SK-N-SH (cell line): ENCODE results near the gene ZNF280C. TPM values are rescaled to one million over a fixed set of nuclear protein-coding genes. Genes with fewer than 3 reads are reported as not detected.

Experiments used
- CTCF ChIA-PET: fragments of 300-600, 350-600 bp; formaldehyde crosslinking; extraction: SDS; loops from one replicate; lab custom pipeline; 2021; lab: Yijun Ruan, JAX
- POLR2A ChIA-PET: fragments of 350-600 bp; sonication (Branson Sonifier 250); formaldehyde crosslinking; extraction: SDS; loops from one replicate; lab custom pipeline; 2020; ENCODE audit warnings: antibody characterized with exemption, inconsistent platforms; lab: Yijun Ruan, JAX
- DNase-seq: peaks from one replicate; pipeline ENCODE4 v3.0.0; 2012
- H2AFZ ChIP-seq: fragments of 200-600 bp; sonication (generic); 2 replicates; pipeline ENCODE4 v1.8.1; 2016; ENCODE audit warnings: antibody characterized with exemption, mild to moderate bottlenecking, low read depth
- H3F3A ChIP-seq: fragments of 200-600 bp; sonication (generic); replicated peaks from 2 replicates; pipeline ENCODE3; 2016; ENCODE audit warnings: antibody characterized with exemption, mild to moderate bottlenecking; ENCODE audit not compliant: insufficient read depth
- H3K27ac ChIP-seq, 2 experiments: fragments of 200-500 bp in 1 of 2; fragments of 200-600 bp in 1 of 2; sonication (Bioruptor generic) in 1 of 2; sonication (generic), shearing (Covaris generic) in 1 of 2; 2 replicates each; pipeline versions ENCODE4 v1.5.1 to v1.6.1; 2014 to 2016; ENCODE audit warnings: low read depth in 2 of 2, inconsistent platforms in 1 of 2, low read length in 1 of 2, mild to moderate bottlenecking in 1 of 2, mixed read lengths in 1 of 2
- H3K27me3 ChIP-seq: fragments of 200-600 bp; sonication (generic), shearing (Covaris generic); 2 replicates; pipeline ENCODE4 v1.6.1; 2016; ENCODE audit warnings: mixed run types; ENCODE audit not compliant: insufficient read depth
- H3K36me3 ChIP-seq, 2 experiments: fragments of 200-500 bp in 1 of 2; fragments of 200-600 bp in 1 of 2; sonication (Bioruptor generic) in 1 of 2; sonication (generic) in 1 of 2; replicated peaks in 1 of 2; 2 replicates each; pipeline versions ENCODE3 to v1.5.1; 2014 to 2016; ENCODE audit warnings: low read length in 1 of 2, mild to moderate bottlenecking in 1 of 2; ENCODE audit not compliant: insufficient read depth in 2 of 2, control insufficient read depth in 1 of 2
- H3K4me1 ChIP-seq, 2 experiments: fragments of 200-500 bp in 1 of 2; fragments of 200-600 bp in 1 of 2; sonication (Bioruptor generic) in 1 of 2; sonication (generic), shearing (Covaris generic) in 1 of 2; 2 replicates each; pipeline versions ENCODE4 v1.5.1 to v1.6.1; 2014 to 2016; ENCODE audit warnings: low read depth in 1 of 2, low read length in 1 of 2, mixed run types in 1 of 2; ENCODE audit not compliant: insufficient read depth in 2 of 2, control insufficient read depth in 1 of 2
- H3K4me2 ChIP-seq: fragments of 200-600 bp; sonication (generic), shearing (Covaris generic); 2 replicates; pipeline ENCODE4 v1.6.1; 2017; ENCODE audit warnings: mixed run types
- H3K4me3 ChIP-seq, 2 experiments: fragments of 200-500 bp in 1 of 2; fragments of 200-600 bp in 1 of 2; sonication (Bioruptor generic) in 1 of 2; sonication (generic), shearing (Covaris generic) in 1 of 2; 2 replicates each; pipeline versions ENCODE4 v1.5.1 to v1.8.1; 2014 to 2016; ENCODE audit warnings: low read depth in 2 of 2, inconsistent platforms in 1 of 2, low read length in 1 of 2, mild to moderate bottlenecking in 1 of 2, mixed read lengths in 1 of 2, moderate library complexity in 1 of 2
- H3K79me2 ChIP-seq: fragments of 200-600 bp; sonication (generic); 2 replicates; pipeline ENCODE4 v1.8.1; 2017; ENCODE audit warnings: mild to moderate bottlenecking; ENCODE audit not compliant: insufficient read depth
- H3K9ac ChIP-seq: fragments of 200-600 bp; sonication (generic); 2 replicates; pipeline ENCODE4 v1.6.1; 2017; ENCODE audit warnings: mixed run types
- H3K9me2 ChIP-seq: fragments of 200-600 bp; sonication (generic); 2 replicates; pipeline ENCODE4 v1.6.1; 2017; ENCODE audit warnings: mixed run types
- H3K9me3 ChIP-seq: fragments of 200-600 bp; sonication (generic); 2 replicates; pipeline ENCODE4 v1.6.1; 2017; ENCODE audit warnings: mixed run types, mild to moderate bottlenecking, moderate library complexity
- H4K20me1 ChIP-seq: fragments of 200-600 bp; sonication (generic); 2 replicates; pipeline ENCODE4 v1.6.1; 2017; ENCODE audit warnings: mild to moderate bottlenecking, mixed run types; ENCODE audit not compliant: insufficient read depth
- CHD2 ChIP-seq: fragments of 150-350 bp; IDR thresholded peaks from 2 replicates; pipeline ENCODE4 v1.6.1; 2018; ENCODE audit warnings: low read length; ENCODE audit not compliant: partially characterized antibody
- EZH2phosphoT487 ChIP-seq: fragments of 200-600 bp; sonication (generic); IDR thresholded peaks from 2 replicates; pipeline ENCODE4 v1.6.1; 2017; ENCODE audit warnings: low read depth, mixed run types, mild to moderate bottlenecking, antibody characterized with exemption, moderate library complexity, borderline replicate concordance
- FOSL2 ChIP-seq: IDR thresholded peaks from 2 replicates; pipeline ENCODE4 v1.4.0; 2012; ENCODE audit warnings: low read depth, mild to moderate bottlenecking, moderate library complexity, borderline replicate concordance
- NFIC ChIP-seq: IDR thresholded peaks from 2 replicates; pipeline ENCODE4 v1.4.0; 2012; ENCODE audit warnings: borderline replicate concordance
- PBX3 ChIP-seq: IDR thresholded peaks from 2 replicates; pipeline ENCODE4; 2012
- REST ChIP-seq: IDR thresholded peaks from 2 replicates; pipeline ENCODE4 v1.6.1; 2012; ENCODE audit warnings: mild to moderate bottlenecking, low read depth, low read length, moderate library complexity
- RFX5 ChIP-seq: IDR thresholded peaks from 2 replicates; pipeline ENCODE4 v1.6.1; 2012; ENCODE audit warnings: mild to moderate bottlenecking, improper control_type of control experiment, low read length
- SIN3A ChIP-seq: IDR thresholded peaks from 2 replicates; pipeline ENCODE4 v1.6.1; 2012; ENCODE audit warnings: low read depth, mild to moderate bottlenecking, low read length, moderate library complexity, borderline replicate concordance
- USF1 ChIP-seq: IDR thresholded peaks from 2 replicates; pipeline ENCODE4 v1.4.0; 2012; ENCODE audit warnings: low read depth, borderline replicate concordance
- USF2 ChIP-seq: fragments of 150-350 bp; IDR thresholded peaks from 2 replicates; pipeline ENCODE4 v1.6.1; 2017; ENCODE audit warnings: antibody characterized with exemption, low read length, low read depth, borderline replicate concordance
- ZBTB33 ChIP-seq: IDR thresholded peaks from 2 replicates; pipeline ENCODE4 v1.4.0; 2012; ENCODE audit warnings: low read depth, borderline replicate concordance
- WGBS: methylation state at CpG from one replicate; pipeline ENCODE4 v1.1.6; 2017; ENCODE audit warnings: low lambda C conversion rate; 5-methylcytosine and 5-hydroxymethylcytosine counted together
- polyA plus RNA-seq, 3 experiments: library from polyadenylated mRNA; depleted of rRNA; stranded (reverse); fragments of >200 nt; gene quantifications; 2 replicates each; pipeline ENCODE4 v1.2.3, GENCODE V29; 2012

ZNF280C gene
- polyA plus RNA-seq, 1 of the 3 experiments (the other 2 are of a cell fraction), result 2.7 TPM

GRCh38 chrX:130295519-130296296, 27.0 kb upstream of the ZNF280C start:
- Histone ChIP-seq H3K9me3 (no peaks in the 10 kb centered on the region), H3F3A (no peaks in the 10 kb centered on the region), H2AFZ (no peak overlapping the region), H4K20me1 (no peaks in the 10 kb centered on the region), H3K4me3 (no peak overlapping the region), H3K36me3 (no peaks in the 10 kb centered on the region), H3K27ac (no peak overlapping the region), H3K4me2 (no peak overlapping the region), H3K79me2 (no peaks in the 10 kb centered on the region), H3K4me1 (no peaks in the 10 kb centered on the region; a peak in 1 of 4 replicates), H3K27me3 (no peaks in the 10 kb centered on the region), H3K9ac (no peak overlapping the region), H3K9me2 (no peaks in the 10 kb centered on the region)
- WGBS, result 25% methylated on average over 4 of the region's 5 CpGs
- TF ChIP-seq REST, result no peak
- TF ChIP-seq USF2, result no peak
- no peak for TF ChIP-seq RFX5
- no peak for TF ChIP-seq EZH2phosphoT487
- TF ChIP-seq NFIC, result no peak
- TF ChIP-seq ZBTB33, result no peak
- TF ChIP-seq USF1, result no peak
- TF ChIP-seq CHD2, result no peak
- TF ChIP-seq SIN3A, result no peak
- TF ChIP-seq PBX3, result no peak
- TF ChIP-seq FOSL2, result no peak
- DNase-seq, result no peak
- POLR2A ChIA-PET, result no interaction called here
- CTCF ChIA-PET, result no interaction called here
